ENCODE data around the gene CFAP251.

CFAP251 gene

GRCh38 chr12:122024132-122024785 is 105.9 kb downstream of the CFAP251 start:
- TF ChIP-seq, protein P1, sequence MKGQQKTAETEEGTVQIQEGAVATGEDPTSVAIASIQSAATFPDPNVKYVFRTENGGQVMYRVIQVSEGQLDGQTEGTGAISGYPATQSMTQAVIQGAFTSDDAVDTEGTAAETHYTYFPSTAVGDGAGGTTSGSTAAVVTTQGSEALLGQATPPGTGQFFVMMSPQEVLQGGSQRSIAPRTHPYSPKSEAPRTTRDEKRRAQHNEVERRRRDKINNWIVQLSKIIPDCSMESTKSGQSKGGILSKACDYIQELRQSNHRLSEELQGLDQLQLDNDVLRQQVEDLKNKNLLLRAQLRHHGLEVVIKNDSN (IDR thresholded peaks at IDR 0.05): no peak
- no peak for TF ChIP-seq RAD21 (IDR thresholded peaks at IDR 0.05; ENCODE audit: low read depth)
- TF ChIP-seq CREB1 (IDR thresholded peaks at IDR 0.05; ENCODE audit: low read depth): no peak
- TF ChIP-seq CEBPB (IDR thresholded peaks at IDR 0.05): no peak
- TF ChIP-seq YY1 (IDR thresholded peaks at IDR 0.05; ENCODE audit: low read depth): no peak
- TF ChIP-seq REST (IDR thresholded peaks at IDR 0.05; ENCODE audit: low read depth): no peak
- TF ChIP-seq TEAD4 (IDR thresholded peaks at IDR 0.05): no peak
- TF ChIP-seq TAF1 (IDR thresholded peaks at IDR 0.05; ENCODE audit: low read depth): no peak
- TF ChIP-seq FOXM1 (IDR thresholded peaks at IDR 0.05; ENCODE audit: borderline replicate concordance, low read depth): no peak
- TF ChIP-seq, protein P2, sequence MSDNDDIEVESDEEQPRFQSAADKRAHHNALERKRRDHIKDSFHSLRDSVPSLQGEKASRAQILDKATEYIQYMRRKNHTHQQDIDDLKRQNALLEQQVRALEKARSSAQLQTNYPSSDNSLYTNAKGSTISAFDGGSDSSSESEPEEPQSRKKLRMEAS (IDR thresholded peaks at IDR 0.05): no peak
- no peak for TF ChIP-seq TCF12 (IDR thresholded peaks at IDR 0.05; ENCODE audit: low read depth)
- TF ChIP-seq ZBTB7A (IDR thresholded peaks at IDR 0.05; ENCODE audit: low read depth): no peak

DNA sequence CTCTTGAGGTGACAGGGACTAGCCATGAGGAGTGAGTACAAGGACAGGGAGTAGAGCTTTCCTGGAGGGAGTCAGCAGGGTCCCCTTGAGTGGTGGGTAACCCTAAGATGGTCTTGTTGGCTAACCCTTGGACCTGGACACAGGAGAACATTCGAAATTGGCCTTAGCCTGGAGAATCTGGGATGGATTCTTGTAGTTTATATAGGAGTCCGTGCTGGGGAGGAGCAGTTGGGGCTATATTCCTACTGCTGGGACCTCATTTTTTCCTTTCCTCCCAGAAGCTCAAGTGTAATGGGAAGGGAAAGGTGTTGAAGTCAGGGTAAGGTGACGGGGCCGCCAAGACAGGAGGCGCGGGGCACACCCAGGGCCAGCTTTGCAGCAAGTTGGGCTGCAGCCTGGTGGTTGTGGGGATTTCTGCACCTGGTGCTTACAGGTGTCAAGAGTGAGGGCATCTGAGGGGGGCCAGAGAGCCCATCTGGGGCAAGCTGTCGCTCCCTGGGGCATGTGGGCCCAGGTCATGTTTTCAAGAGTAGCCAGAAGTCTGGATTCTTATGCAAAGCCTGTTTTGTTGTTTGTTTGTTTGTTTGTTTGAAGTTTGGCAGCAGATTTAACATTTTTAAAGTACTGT is 108.4 kb downstream of the CFAP251 start:
- TF ChIP-seq FOXM1 (IDR thresholded peaks at IDR 0.05; ENCODE audit: borderline replicate concordance, low read depth): no peak
- no peak for TF ChIP-seq EGR1 (IDR thresholded peaks at IDR 0.05)
- TF ChIP-seq, protein P1 (IDR thresholded peaks at IDR 0.05): no peak
- TF ChIP-seq ZBTB7A (IDR thresholded peaks at IDR 0.05; ENCODE audit: low read depth): no peak
- no peak for TF ChIP-seq RAD21 (IDR thresholded peaks at IDR 0.05; ENCODE audit: low read depth)
- no peak for TF ChIP-seq EP300 (IDR thresholded peaks at IDR 0.05; ENCODE audit: borderline replicate concordance)
- TF ChIP-seq YY1 (IDR thresholded peaks at IDR 0.05; ENCODE audit: low read depth): no peak
- no peak for TF ChIP-seq TEAD4 (IDR thresholded peaks at IDR 0.05)

DNA sequence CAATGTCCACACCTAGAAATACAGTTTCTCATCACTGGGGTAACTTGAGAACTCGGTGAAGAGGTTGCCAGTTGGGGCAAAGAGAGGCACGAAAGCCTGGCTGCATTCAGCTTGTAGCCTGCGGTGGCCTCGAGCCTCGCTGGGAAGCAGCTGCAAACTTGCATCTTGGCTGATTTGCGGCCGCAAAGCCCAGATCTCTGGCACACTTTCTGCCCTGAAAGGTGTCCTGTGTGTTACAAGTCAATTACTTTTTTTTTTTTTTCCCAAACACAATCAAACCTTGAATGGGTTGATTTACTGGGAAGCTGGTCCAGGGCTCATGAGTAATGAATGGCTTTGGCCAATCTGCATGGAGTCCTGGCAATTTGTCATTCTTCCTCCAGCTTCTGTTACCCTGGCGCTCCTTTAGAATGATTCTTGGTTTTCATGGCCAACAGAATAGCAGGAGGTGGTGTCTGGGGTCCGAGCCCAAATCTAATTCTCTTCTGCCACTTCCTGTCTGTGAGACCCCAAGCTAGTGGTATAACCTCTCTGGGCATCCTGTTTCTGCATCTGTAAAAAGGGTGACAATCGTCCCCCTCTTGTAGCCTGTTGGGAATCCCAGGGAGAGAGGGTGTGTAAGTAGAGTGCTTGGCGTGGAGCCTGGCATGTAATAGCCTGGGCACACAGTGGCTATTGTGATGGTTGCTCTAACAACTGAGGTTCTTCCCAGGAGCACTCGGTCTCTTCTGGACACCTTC is 109.9 kb downstream of the CFAP251 start:
- no peak for TF ChIP-seq EGR1 (IDR thresholded peaks at IDR 0.05)
- no peak for TF ChIP-seq ZBTB7A (IDR thresholded peaks at IDR 0.05; ENCODE audit: low read depth)
- TF ChIP-seq REST (IDR thresholded peaks at IDR 0.05; ENCODE audit: low read depth): no peak
- TF ChIP-seq TAF1 (IDR thresholded peaks at IDR 0.05; ENCODE audit: low read depth): no peak
- no peak for TF ChIP-seq CEBPB (IDR thresholded peaks at IDR 0.05)
- no peak for TF ChIP-seq YY1 (IDR thresholded peaks at IDR 0.05; ENCODE audit: low read depth)
- no peak for TF ChIP-seq RAD21 (IDR thresholded peaks at IDR 0.05; ENCODE audit: low read depth)

- no peak for TF ChIP-seq CEBPB (IDR thresholded peaks at IDR 0.05)
- TF ChIP-seq, protein P2 (IDR thresholded peaks at IDR 0.05): no peak
- no peak for TF ChIP-seq EGR1 (IDR thresholded peaks at IDR 0.05)
- TF ChIP-seq REST (IDR thresholded peaks at IDR 0.05; ENCODE audit: low read depth): no peak
- no peak for TF ChIP-seq CREB1 (IDR thresholded peaks at IDR 0.05; ENCODE audit: low read depth)
- TF ChIP-seq TCF12 (IDR thresholded peaks at IDR 0.05; ENCODE audit: low read depth): no peak
- no peak for TF ChIP-seq RAD21 (IDR thresholded peaks at IDR 0.05; ENCODE audit: low read depth)
- TF ChIP-seq, protein P1 (IDR thresholded peaks at IDR 0.05): no peak
- TF ChIP-seq NFIC (IDR thresholded peaks at IDR 0.05): no peak
- no peak for TF ChIP-seq TEAD4 (IDR thresholded peaks at IDR 0.05)
- TF ChIP-seq YY1 (IDR thresholded peaks at IDR 0.05; ENCODE audit: low read depth): no peak
- TF ChIP-seq FOXM1 (IDR thresholded peaks at IDR 0.05; ENCODE audit: borderline replicate concordance, low read depth): no peak
- no peak for TF ChIP-seq TAF1 (IDR thresholded peaks at IDR 0.05; ENCODE audit: low read depth)
- TF ChIP-seq ZBTB7A (IDR thresholded peaks at IDR 0.05; ENCODE audit: low read depth): no peak
- no peak for TF ChIP-seq EP300 (IDR thresholded peaks at IDR 0.05; ENCODE audit: borderline replicate concordance)
These were observed 110.6 kb downstream of the CFAP251 start for GRCh38 chr12:122028905-122029560.

Data from Ishikawa (cell line).